AG09309 (cell line): ENCODE data around the gene GADD45B.

ENCODE experiments used
- DNase-seq: peaks from one replicate; pipeline ENCODE4 v3.0.0-alpha.2; 2010; ENCODE audit warnings: low read depth
- H3K4me3 ChIP-seq: 2 replicates; pipeline ENCODE4 v1.5.1; 2011; ENCODE audit warnings: mild to moderate bottlenecking, low read depth, low read length, moderate library complexity; ENCODE audit not compliant: control insufficient read depth
- CTCF ChIP-seq: IDR thresholded peaks from 2 replicates; pipeline ENCODE4 v1.5.1; 2011; ENCODE audit warnings: mild to moderate bottlenecking, low read depth, low read length, inconsistent platforms; ENCODE audit not compliant: insufficient read depth, control insufficient read depth; ENCODE audit errors: missing control alignments

Gene GADD45B

GRCh38 chr19:2494084-2494446 lies 18.1 kb downstream of the GADD45B start:
- peak overlapping the region; percentile 48 for H3K4me3 ChIP-seq
- no peak for DNase-seq
- TF ChIP-seq CTCF = no peak

- peak overlapping the region; percentile 55 for H3K4me3 ChIP-seq
- TF ChIP-seq CTCF = no peak
Observed at GRCh38 chr19:2494447-2495129, 18.7 kb downstream of the GADD45B start.

GRCh38 chr19:2495130-2495641 lies 19.3 kb downstream of the GADD45B start:
- DNase-seq = no peak
- no peak for TF ChIP-seq CTCF
- H3K4me3 ChIP-seq = peak overlapping the region; percentile 55

More at GRCh38 chr19:2494447-2495129, 18.7 kb downstream of the GADD45B start:
- DNase-seq = no peak

GRCh38 chr19:2495651-2496316 lies 19.9 kb downstream of the GADD45B start:
- no peak for DNase-seq
- TF ChIP-seq CTCF = no peak
- peak overlapping the region; percentile 55 for H3K4me3 ChIP-seq

GRCh38 chr19:2497186-2497585 lies 21.3 kb downstream of the GADD45B start:
- DNase-seq = no peak
- TF ChIP-seq CTCF = no peak
- H3K4me3 ChIP-seq = no peak overlapping the region

- TF ChIP-seq CTCF = no peak
- H3K4me3 ChIP-seq = no peak overlapping the region
Observed at GRCh38 chr19:2500156-2500555, 24.2 kb downstream of the GADD45B start.

GRCh38 chr19:2500841-2501261 lies 24.9 kb downstream of the GADD45B start:
- DNase-seq = no peak
- no peak for TF ChIP-seq CTCF
- no peak overlapping the region for H3K4me3 ChIP-seq

More at GRCh38 chr19:2500156-2500555, 24.2 kb downstream of the GADD45B start:
- DNase-seq = no peak
